Measurements from ENCODE around the gene KLF13.

Gene KLF13

DNA sequence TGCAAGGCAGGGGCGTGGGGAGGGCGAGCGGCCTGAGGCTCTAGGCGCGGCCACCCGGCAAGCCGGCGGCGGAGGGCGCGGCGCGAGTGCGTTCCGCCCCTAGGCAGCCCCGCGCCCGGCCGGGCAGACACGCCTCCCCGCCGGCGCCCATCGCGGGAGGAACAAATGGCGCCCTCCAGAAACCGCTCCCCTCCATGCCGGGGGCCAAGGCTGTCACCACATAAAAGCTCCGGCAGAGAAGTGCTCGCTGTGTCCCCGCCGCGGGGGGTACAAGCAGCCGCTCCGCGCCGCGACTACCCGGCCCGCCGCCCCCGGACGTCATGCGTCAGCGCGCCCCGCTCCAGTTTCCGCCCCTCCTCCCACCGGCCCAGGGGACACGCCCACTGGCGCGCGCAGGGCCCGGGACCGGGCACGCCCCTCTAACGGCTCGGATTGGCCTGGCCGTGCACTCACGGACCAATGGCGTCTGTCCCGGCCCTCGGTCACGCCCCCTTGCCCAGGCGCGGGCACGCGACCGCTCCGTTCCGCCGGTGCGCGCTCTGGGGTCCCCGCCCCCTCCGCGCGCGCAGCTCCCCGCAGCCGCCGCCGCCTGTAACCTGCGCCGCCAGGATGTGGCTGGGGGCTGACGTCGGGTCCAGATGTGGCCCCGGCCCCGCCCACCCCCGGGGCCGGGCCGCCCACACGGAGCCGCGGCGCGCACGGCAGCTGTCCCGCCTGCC is at the start of gene KLF13:
KLF13 (plus strand) TSS at position 680 of the 719 bp plus-strand sequence. CDS start 378 bp downstream, outside the sequence.
- Mint-ChIP-seq H3K27ac (no peak within 1 kb of the TSS), H3K4me1 (ENCODE audit: low read depth) (peaks cover 53% of the 10 kb centered on the region), H3K36me3 (no peaks in the 10 kb centered on the region), H3K4me3 (peak within 1 kb of the TSS; percentile 69), H3K27me3 (no peaks in the 10 kb centered on the region), H3K9me3 (ENCODE audit: low read depth) (no peaks in the 10 kb centered on the region)

DNA sequence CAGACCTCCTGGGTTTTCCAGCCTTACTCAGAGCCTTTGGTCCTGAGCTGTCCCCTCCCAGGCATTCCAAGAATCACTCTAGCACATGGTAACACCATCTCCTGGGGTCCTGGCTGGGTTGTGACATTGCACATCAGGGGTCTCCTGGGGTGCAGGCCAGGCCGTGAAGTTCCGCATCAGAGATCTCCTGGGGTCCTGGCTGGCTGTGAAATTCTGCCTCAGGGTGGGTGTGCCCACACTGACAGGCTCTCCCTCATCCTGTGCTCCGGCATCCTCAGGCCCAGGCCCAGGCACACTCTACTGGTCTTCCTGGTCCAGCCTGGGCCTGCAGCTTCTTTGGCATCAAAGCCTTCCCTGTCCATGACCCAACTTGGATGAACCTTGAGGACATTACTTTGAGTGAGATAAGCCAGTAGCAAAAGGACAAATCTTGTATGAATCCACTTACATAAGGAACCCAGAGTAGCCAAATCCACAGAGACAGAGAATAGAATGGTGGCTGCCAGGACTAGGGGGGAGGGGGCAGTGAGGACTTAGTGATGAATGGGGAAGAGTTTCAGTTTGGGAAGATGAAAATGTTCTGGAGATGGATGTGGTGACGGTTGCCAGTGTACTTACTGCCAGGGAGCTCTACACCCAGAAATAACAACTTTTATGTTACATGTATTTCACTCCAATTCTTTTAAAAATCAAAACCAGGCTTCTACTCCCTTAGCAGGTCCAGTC is 49.1 kb upstream of the KLF13 start:
- peaks cover 14% of the 10 kb centered on the region for H3K4me1 Mint-ChIP-seq (ENCODE audit: low read depth)
- H3K27ac Mint-ChIP-seq = no peak overlapping the region
- H3K4me3 Mint-ChIP-seq = no peak overlapping the region
- H3K27me3 Mint-ChIP-seq = no peaks in the 10 kb centered on the region
- no peaks in the 10 kb centered on the region for H3K9me3 Mint-ChIP-seq (ENCODE audit: low read depth)
- no peaks in the 10 kb centered on the region for H3K36me3 Mint-ChIP-seq

DNA sequence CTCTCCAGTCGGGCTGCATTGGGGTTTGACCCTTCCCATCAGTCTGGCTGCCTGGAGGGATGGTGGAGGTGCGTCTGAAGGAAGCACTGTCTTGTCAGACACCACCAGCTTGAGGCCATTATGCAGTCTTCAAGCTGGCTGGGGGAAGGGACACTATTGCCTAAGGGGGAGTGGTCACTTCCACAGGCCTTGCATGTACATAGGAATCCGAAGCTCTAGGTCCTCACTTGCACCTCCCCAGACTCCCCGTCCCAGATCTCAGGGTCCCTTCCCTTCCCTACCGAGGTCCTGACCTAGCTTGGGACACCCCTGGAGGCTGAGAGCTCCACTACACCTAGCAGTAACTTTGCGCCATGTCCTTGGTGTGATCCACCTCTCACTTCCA is 48.6 kb upstream of the KLF13 start:
- Mint-ChIP-seq H3K36me3 (no peaks in the 10 kb centered on the region), H3K4me1 (ENCODE audit: low read depth) (peaks cover 12% of the 10 kb centered on the region), H3K27ac (no peak overlapping the region), H3K27me3 (no peaks in the 10 kb centered on the region), H3K4me3 (no peak overlapping the region), H3K9me3 (ENCODE audit: low read depth) (no peaks in the 10 kb centered on the region)

DNA sequence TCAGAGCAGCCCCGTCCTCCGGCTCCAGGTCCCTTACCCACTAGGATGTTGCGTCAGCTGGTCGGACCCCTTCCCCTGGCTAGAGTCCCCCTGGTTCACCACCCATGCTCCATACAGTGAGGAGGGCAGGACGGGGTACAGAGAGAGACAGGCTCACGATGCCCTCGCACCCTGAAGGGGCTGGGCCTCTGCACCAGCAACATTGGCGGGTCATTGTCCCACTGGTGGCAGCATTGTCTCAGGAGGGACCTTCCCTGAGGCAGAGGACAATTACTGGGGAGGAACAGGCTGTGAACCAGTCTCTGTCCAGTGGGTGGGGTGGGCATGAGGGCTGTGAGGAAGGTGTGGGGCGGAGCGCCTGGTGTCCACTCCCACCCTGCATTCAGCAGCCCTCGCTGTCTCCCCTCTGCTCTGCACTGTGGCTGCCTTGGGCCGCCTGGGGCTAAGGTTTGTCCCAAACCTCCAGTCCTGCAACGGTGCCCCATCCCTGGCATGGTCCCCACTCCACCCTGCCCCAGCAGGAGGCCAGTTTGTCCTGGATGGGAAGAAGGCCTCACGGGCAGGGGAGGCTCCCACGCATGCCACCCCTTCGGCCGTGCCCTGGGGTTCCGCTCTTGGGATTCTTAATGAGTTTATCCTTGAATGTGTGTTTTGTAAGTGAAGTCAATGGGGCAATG is 48.0 kb upstream of the KLF13 start:
- no peaks in the 10 kb centered on the region for H3K36me3 Mint-ChIP-seq
- no peaks in the 10 kb centered on the region for H3K27me3 Mint-ChIP-seq
- no peaks in the 10 kb centered on the region for H3K9me3 Mint-ChIP-seq (ENCODE audit: low read depth)
- no peak overlapping the region for H3K27ac Mint-ChIP-seq
- no peak overlapping the region for H3K4me3 Mint-ChIP-seq
- peaks cover 10% of the 10 kb centered on the region for H3K4me1 Mint-ChIP-seq (ENCODE audit: low read depth)

DNA sequence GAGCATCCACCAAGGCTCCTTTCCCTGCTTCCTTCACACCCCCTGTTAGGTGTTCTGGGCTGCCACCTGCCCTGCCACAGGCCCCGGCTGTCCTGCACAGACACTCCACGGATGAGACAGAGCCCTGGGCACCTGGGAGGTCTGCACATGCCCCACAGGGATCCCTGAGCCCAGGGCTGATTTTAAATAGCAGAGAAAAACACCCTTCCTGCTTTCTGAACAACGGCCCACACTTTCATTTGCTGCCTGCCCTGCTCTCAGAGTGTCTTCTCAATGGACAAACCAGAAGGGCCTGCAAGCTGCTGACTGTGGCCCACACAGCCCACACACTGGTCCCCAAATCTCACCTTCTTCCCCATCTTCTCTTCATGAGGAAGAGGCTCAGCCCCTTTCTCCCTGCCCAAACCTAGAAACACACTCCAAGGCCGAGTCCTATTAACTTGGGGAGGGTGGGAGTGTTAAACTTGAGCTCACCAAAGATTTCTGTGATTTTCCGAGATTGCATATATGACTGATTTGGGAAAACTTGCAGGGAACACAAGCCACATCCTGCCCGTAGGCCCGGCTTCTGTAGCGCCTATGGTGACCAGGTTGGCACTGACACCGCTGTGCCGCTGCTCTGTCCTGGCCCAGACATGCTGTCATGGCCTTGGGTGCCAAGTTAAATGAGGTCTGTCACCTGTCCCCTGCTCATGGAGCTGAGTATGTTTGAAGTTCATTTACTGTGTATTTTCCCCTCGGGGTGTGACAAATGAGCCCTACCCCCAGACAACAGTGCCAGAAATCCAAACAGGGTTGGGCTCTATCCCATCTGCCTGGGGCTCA is 47.2 kb upstream of the KLF13 start:
- no peak overlapping the region for H3K27ac Mint-ChIP-seq
- H3K4me1 Mint-ChIP-seq (ENCODE audit: low read depth) = peaks cover 7% of the 10 kb centered on the region
- no peak overlapping the region for H3K4me3 Mint-ChIP-seq
- H3K9me3 Mint-ChIP-seq (ENCODE audit: low read depth) = no peaks in the 10 kb centered on the region
- no peaks in the 10 kb centered on the region for H3K36me3 Mint-ChIP-seq
- H3K27me3 Mint-ChIP-seq = no peaks in the 10 kb centered on the region

DNA sequence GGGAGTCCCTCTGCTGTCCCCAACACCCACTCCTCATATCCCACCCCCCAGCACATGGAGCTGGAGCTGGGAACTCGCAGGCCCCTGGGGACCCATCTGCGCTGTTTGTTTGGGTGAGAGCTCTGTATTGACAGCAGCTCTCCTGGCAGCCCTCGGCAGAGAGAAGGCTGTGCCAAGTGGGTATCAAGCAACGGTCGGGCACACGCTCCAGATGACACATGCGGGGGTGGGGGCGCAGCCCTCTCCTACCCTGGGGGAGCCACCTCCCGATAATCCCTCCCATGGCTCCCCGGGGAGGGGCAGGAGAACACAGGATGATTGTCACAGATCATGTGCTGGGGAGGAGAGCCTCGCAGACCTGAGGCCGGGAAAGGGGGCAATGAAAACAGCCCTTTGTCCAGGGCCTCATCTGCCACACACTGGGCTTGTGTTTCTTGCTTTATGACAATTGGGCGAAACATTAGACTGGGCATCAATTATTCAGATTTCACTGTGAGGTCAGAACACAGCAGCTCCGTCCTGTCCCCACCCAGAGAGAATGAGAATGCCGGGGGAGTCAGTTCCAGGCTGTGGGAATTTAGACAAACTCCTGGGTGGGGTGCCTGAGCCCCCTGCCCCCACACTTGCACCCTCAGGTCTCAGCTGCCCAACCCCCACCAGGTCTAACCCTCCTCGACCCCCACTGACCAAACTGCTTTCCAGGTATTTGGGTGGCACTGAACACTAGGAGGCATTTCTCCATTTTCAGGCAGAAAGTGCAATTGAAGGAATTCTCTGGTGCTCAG is 46.4 kb upstream of the KLF13 start:
- Mint-ChIP-seq H3K27ac (no peak overlapping the region), H3K9me3 (ENCODE audit: low read depth) (no peaks in the 10 kb centered on the region), H3K27me3 (no peaks in the 10 kb centered on the region), H3K4me1 (ENCODE audit: low read depth) (peaks cover 3% of the 10 kb centered on the region), H3K36me3 (no peaks in the 10 kb centered on the region), H3K4me3 (no peak overlapping the region)

DNA sequence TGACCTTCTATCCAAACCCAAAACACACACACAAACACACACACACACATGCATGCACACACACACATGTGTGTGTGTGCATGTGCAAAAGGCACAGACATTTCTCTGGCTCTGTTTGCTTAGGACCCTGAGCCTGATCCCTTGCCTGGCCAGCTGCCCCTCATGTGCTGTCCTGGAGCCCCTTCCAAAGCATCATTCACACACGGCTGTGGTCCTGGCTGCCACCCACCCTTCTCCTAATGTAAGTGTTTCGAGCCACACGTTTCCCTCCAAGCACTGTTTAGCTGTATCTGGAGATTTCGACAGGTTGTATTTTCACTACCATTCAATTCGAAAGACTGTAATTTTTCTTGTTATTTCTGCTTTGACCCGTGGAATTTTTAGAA is 45.8 kb upstream of the KLF13 start:
- Mint-ChIP-seq H3K27me3 (no peaks in the 10 kb centered on the region), H3K36me3 (no peaks in the 10 kb centered on the region), H3K4me1 (ENCODE audit: low read depth) (peaks cover 1% of the 10 kb centered on the region), H3K4me3 (no peak overlapping the region), H3K27ac (no peak overlapping the region), H3K9me3 (ENCODE audit: low read depth) (no peaks in the 10 kb centered on the region)

DNA sequence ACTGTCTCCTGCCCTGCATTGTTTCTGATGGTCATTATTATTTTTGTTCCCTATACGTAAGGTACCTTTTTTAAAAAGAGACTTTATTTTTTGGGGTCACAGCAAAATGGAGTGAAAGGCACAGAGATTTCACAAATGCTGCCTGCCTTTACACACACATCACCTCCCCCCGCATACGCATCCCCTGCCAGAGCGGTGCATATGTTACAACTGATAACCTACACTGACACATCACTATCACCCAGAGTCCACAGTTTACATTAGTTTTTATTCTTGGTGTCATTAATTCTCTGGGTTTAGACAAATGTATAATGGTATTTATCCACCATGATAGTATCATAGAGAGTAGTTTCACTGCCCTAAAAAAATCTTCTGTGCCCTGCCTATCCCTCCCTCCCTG is 43.6 kb upstream of the KLF13 start:
- H3K27ac Mint-ChIP-seq = no peak overlapping the region
- peaks cover 1% of the 10 kb centered on the region for H3K4me1 Mint-ChIP-seq (ENCODE audit: low read depth)
- H3K9me3 Mint-ChIP-seq (ENCODE audit: low read depth) = peaks cover 3% of the 10 kb centered on the region
- peaks cover 3% of the 10 kb centered on the region for H3K36me3 Mint-ChIP-seq
- H3K4me3 Mint-ChIP-seq = no peak overlapping the region
- no peaks in the 10 kb centered on the region for H3K27me3 Mint-ChIP-seq

DNA sequence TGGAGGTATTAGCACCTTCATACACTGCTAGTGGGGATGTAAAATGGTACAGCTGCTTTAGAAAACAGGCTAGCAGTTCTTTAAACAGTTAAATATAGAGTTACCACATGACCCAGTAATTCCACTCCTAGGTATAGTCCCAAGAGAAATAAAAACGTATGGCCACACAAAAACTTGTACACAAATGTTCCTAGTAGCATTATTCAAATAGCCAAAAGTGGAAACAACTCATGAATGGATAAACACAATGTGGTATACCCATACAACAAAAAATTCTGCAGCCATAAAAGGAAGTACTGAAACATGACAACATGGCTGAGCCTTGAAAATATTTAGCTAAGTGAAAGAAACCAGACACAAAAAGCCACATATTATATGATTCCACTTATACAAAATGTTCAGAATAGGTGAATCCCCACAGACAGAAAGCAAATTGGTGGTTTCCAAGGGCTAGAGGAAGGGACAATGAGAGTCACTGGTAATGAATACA is 40.8 kb upstream of the KLF13 start:
- no peaks in the 10 kb centered on the region for H3K27me3 Mint-ChIP-seq
- no peak overlapping the region for H3K27ac Mint-ChIP-seq
- no peaks in the 10 kb centered on the region for H3K4me1 Mint-ChIP-seq (ENCODE audit: low read depth)
- H3K4me3 Mint-ChIP-seq = no peak overlapping the region
- peaks cover 3% of the 10 kb centered on the region for H3K9me3 Mint-ChIP-seq (ENCODE audit: low read depth)
- H3K36me3 Mint-ChIP-seq = peaks cover 3% of the 10 kb centered on the region

DNA sequence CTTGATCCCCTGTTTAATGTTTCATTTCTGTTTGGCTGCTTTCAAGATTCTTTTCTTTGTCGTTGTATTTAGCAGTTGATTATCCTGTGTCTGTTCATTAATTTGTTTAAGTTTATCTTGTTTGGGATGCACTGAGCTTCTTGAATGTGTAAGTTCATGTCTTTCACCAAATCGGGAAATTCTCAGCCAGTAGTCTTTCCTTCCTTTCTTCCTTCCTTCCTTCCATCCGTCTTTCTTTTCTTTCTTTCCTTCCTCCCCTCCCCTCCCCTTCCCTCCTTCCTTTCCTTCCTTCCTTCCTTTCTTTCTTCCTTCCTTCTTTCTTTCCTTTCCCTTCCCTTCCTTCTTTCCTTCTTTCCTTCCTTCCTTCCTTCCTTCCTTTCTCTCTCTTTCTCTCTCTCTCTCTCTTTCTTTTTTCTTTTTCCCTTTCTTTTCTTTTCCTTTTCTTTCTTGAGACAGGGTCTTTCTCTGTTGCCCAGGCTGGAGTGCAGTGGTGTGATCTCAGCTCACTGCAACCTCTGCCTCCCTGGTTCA is 35.5 kb upstream of the KLF13 start:
- Mint-ChIP-seq H3K27ac (no peak overlapping the region), H3K4me1 (ENCODE audit: low read depth) (no peaks in the 10 kb centered on the region), H3K36me3 (peaks cover 3% of the 10 kb centered on the region), H3K4me3 (no peak overlapping the region), H3K27me3 (peaks cover 2% of the 10 kb centered on the region), H3K9me3 (ENCODE audit: low read depth) (peaks cover 3% of the 10 kb centered on the region)

DNA sequence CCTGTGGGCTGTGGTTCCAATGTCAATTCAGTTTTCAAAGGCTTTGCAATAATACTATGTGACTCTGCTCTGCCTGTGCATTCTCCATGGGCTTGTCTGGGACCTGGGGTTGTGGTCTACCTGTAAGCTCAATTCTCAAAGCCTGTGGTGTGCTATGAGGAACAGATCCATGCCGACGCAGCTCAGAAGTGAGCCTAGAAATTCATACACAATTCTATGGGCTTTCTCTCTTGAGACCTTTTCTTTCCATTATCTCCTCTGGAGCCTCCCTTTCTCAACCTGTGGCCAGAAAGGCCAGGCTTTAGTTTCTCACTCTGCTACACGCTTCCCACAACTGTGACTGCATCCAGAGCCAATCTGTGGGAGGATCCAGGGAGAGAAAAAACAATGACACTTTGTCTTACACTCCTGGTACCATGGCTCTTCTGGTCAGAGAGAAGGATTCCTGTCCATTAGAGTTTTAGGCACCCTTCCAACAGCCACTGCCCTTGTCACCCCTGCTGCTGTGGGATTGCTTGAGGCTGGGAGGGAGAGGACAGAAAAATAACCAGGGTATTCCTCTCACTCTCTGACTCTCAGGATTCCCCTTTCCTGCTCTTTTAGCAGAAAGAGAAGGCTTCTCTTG is 34.1 kb upstream of the KLF13 start:
- Mint-ChIP-seq H3K27ac (no peak overlapping the region), H3K27me3 (peaks cover 2% of the 10 kb centered on the region), H3K9me3 (ENCODE audit: low read depth) (no peaks in the 10 kb centered on the region), H3K36me3 (no peaks in the 10 kb centered on the region), H3K4me1 (ENCODE audit: low read depth) (no peaks in the 10 kb centered on the region), H3K4me3 (no peak overlapping the region)

DNA sequence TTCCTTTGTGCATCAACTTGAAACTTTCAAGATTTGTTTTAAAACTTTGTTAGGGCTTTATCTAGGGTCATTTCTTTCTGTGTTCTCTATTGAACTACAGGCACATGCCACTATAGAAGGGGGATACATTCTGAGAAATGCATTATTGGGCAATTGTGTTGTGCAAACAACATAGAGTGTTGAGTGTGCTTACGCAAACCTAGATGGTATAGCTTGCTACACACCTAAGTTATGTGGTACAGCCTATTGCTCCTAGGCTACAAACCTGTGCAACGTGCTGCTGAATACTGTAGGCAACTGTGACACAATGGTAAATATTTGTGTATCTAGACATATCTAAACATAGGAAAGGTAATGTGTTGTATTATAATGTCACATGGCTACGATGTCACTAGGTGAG is 33.0 kb upstream of the KLF13 start:
- Mint-ChIP-seq H3K36me3 (no peaks in the 10 kb centered on the region), H3K27ac (no peak overlapping the region), H3K4me3 (no peak overlapping the region), H3K4me1 (ENCODE audit: low read depth) (no peaks in the 10 kb centered on the region), H3K27me3 (peaks cover 2% of the 10 kb centered on the region), H3K9me3 (ENCODE audit: low read depth) (no peaks in the 10 kb centered on the region)

DNA sequence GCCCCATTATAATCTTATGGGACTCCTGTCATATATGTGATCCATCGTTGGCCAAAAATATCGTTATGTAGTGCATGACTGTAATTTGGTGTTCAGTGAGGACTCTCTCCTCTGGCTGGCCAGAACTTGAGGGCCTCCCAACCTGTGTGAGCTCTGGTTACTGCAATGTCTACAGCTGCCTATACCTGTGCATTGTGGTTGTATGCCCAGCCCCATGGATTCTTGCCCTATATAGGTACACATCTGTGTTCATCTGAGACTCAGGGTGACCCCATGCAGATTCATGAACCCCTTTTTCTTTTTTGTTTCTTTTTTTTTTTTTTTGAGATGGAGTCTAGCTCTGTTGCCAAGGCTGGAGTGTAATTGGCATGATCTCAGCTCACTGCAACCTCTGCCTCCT is 32.6 kb upstream of the KLF13 start:
- H3K27me3 Mint-ChIP-seq = peaks cover 2% of the 10 kb centered on the region
- H3K4me1 Mint-ChIP-seq (ENCODE audit: low read depth) = no peaks in the 10 kb centered on the region
- H3K9me3 Mint-ChIP-seq (ENCODE audit: low read depth) = no peaks in the 10 kb centered on the region
- H3K27ac Mint-ChIP-seq = no peak overlapping the region
- H3K36me3 Mint-ChIP-seq = no peaks in the 10 kb centered on the region
- no peak overlapping the region for H3K4me3 Mint-ChIP-seq
